GM21723 (cell line): ENCODE measurements around the gene GABRB1.

Experiments
- ATAC-seq: cut with Tn5 transposase; IDR thresholded peaks from one replicate; pipeline ENCODE4 v1.9.1; 2021; ENCODE audit warnings: mild to moderate bottlenecking, moderate library complexity; ENCODE audit not compliant: unreplicated experiment

The GABRB1 gene

GRCh38 chr4:47109379-47109778 lies 78.0 kb downstream of the GABRB1 start:
- ATAC-seq, result no peak

- ATAC-seq, result no peak
Measured at GRCh38 chr4:47110546-47111132, 79.3 kb downstream of the GABRB1 start.

GRCh38 chr4:47118192-47118929 lies 87.0 kb downstream of the GABRB1 start:
- ATAC-seq, result no peak

GRCh38 chr4:47120783-47121182 lies 89.4 kb downstream of the GABRB1 start:
- no peak for ATAC-seq

- peak; percentile 98 for ATAC-seq
Measured at GRCh38 chr4:47122592-47123291, 91.4 kb downstream of the GABRB1 start.

GRCh38 chr4:47128991-47129390 lies 97.6 kb downstream of the GABRB1 start:
- no peak for ATAC-seq

- ATAC-seq, result no peak
Measured at GRCh38 chr4:47135210-47135609, 103.8 kb downstream of the GABRB1 start.

- ATAC-seq, result no peak
Measured at GRCh38 chr4:47143261-47143660, 111.9 kb downstream of the GABRB1 start.

GRCh38 chr4:47145630-47146029 lies 114.3 kb downstream of the GABRB1 start:
- peak; percentile 99 for ATAC-seq

GRCh38 chr4:47154816-47155370 lies 123.5 kb downstream of the GABRB1 start:
- no peak for ATAC-seq

GRCh38 chr4:47155919-47156318 lies 124.6 kb downstream of the GABRB1 start:
- ATAC-seq, result no peak

- no peak for ATAC-seq
Measured at GRCh38 chr4:47160095-47160494, 128.7 kb downstream of the GABRB1 start.

GRCh38 chr4:47167081-47168035 lies 136.0 kb downstream of the GABRB1 start:
- no peak for ATAC-seq

- no peak for ATAC-seq
Measured at GRCh38 chr4:47184083-47184482, 152.7 kb downstream of the GABRB1 start.

GRCh38 chr4:47185761-47186160 lies 154.4 kb downstream of the GABRB1 start:
- no peak for ATAC-seq

- no peak for ATAC-seq
Measured at GRCh38 chr4:47187608-47188007, 156.2 kb downstream of the GABRB1 start.

- ATAC-seq, result no peak
Measured at GRCh38 chr4:47193179-47193578, 161.8 kb downstream of the GABRB1 start.

- no peak for ATAC-seq
Measured at GRCh38 chr4:47194036-47194737, 162.8 kb downstream of the GABRB1 start.

GRCh38 chr4:47195706-47196105 lies 164.3 kb downstream of the GABRB1 start:
- ATAC-seq, result no peak

GRCh38 chr4:47198791-47199190 lies 167.4 kb downstream of the GABRB1 start:
- no peak for ATAC-seq
